ENCODE data around the gene HPCAL4.

DNA sequence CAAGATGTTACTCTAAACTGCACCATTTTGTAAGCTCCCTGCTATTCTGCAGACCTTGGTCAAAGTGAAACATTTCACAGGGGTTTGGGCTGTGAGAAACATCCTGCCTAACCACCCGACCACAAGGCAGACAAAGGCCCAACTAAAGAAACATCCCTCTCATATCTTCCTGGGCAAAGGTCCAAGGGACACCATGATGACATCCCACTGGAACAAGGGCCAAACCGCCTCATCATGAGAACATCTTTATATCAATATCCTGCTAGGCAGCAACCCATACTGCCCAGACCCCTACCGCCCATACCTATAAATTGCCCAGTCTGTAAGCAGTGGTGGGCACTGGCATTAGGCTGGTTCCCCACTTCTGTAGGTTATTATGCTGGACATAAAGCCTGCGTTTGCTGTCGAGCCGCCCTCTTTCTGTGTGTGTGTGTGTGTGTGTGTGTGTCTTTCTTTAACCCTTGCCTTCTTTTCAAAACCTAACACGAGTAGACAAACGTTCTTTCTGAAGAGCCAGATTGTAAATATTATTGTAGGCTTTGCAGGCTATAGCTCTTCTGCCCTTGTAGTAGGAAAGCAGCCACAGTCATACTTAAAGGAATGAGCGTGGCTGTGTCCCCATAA, 46.4 kb upstream of the HPCAL4 start:
- TF ChIP-seq NPAS2 (CRISPR knock-in tag; IDR thresholded peaks at IDR 0.05; ENCODE audit: borderline replicate concordance) (no peak), RFX5 (IDR thresholded peaks at IDR 0.05) (no peak), CBX8 (IDR thresholded peaks at IDR 0.05) (no peak), CTCF (IDR thresholded peaks at IDR 0.05) (no peak), REST (IDR thresholded peaks at IDR 0.05) (no peak), EP300 (IDR thresholded peaks at IDR 0.05) (no peak), POLR2A (IDR thresholded peaks at IDR 0.05; ENCODE audit: low read length) (no peak), CEBPB (IDR thresholded peaks at IDR 0.05) (no peak)
